Inflammatory macrophage (primary cell): ENCODE measurements around the gene NAB2.
A peak's percentile ranks its signal among the peaks of the same experiment; 100 is the strongest.

ENCODE experiments used
- DNase-seq, 2 donors: peaks; one replicate each; pipeline ENCODE4 v3.0.0-alpha.2; 2020 to 2022

NAB2 gene

DNA sequence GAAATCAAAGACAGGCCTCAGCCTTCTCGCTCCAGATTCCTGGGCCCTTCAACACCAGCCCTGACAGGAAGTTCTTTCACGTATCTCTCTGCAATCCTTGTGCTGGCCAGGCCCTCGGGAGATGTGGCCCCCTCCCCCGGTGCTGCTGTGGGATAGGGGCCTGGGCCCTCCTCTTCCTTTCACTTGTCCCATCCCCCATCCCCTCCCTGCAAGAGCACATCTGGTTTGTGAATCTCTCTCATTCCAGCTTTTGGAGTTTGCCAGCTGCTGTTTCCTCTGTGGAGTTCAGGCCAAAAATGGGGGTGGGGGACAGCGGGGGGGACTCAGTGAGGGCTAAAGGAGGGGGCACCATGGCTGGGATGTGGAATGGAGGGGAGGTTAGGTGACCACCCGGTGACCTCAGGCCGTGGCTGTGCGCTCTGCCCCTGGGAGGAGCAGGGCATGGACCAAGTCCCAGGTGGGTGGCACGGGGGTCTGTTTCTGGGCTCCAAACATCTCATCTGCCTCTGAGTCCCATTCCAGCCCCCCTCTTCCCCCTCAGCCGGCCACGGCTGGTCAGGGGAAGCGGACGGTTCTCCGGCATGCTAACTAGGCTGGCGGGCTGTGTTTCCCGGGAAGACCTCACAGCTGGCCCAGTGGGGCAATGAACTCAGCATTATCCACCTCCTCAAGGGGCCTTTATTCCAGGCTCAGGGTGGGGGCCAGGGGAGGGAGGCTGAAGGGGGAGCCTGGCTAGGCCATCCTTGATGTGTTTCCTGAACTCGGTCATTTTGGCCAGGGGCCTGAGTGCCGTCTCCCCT, 46.8 kb downstream of the NAB2 start:
- DNase-seq = no peak

DNA sequence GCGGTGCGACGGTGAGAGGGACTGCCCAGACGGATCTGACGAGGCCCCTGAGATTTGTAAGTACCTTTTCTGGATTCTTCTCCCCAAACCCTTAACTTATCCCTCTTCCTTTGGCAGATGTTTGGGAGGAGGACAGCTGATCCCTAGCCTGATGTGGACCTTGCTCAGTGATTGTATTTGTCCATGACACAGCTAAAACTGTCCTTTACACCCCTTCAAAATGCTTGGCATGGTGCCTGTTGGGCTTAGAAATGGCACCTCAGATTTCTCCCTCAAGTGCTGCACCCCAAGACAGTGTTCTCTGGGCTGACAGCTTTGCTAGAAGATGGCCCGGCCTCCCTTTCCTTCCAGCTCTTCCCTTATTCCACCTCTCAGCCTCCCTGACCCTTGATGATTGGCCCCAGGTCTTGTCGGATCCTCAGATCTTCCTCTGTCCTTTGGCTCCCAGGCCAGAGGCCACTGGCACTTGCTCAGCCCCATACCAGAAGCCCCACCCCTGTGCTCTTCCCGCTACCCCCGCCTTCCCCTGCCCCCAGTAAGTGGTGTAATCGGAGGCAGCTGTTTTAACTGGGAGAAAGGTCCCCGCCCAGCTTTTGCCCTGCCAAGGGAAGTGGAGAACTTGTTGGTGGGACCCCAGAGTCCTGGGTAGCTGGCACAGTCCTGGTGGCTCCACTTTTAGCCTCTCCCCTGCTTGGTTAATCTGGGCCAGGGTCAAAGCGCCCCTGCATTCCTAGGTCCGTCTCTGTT, 49.8 kb downstream of the NAB2 start:
- DNase-seq = peak; percentile 85 to 91

DNA sequence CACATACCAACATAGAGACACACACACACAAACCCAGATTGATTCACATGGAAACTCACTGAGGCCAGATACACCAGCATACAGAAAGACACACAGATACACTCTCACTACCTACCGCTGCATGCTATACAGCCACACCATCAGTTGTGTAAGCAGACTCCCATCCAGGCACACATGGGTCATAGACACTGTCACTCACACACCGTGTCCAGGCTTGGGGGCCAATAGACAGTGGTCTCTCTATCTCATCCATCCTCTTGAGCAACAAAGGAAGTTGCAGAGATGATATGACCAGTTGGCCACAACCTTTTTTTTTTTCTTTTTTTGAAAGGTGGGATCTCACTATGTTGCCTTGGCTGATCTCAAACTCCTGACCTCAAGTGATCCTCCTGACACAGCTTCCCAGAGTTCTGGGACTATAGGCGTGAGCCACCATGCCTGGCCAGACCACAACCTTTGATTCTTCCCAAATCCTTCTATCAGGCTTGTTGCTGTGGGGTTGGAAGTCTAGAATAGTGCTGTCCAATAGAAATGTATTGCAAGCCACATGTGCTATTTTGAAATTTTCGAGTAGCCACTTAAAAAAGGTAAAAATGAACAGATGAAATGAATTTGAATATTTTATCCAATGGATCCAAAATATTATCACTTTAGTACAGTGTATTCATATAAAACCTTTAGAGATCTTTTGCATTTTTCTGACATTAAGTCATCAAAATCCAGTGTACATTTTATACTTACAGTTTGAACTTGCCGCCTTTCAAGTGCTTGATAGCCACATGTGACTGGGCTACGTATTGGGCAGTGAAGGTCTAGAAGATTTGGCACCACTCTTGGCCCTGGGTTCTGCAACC, 51.1 kb downstream of the NAB2 start:
- DNase-seq = peak; percentile 62 to 66

DNA sequence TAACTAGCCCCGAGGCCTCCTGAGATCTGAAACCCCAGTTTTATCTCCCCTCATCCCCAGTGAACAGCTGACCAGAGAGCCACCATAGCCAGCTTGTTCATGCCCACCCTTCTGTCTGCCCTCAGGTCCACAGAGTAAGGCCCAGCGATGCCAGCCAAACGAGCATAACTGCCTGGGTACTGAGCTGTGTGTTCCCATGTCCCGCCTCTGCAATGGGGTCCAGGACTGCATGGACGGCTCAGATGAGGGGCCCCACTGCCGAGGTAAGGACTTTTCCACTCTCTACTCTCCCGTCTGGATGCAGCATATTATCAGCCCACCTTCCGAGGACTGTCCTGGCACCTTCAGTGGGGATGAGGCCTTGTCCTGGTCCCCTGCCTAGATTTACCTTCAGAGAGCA, 52.3 kb downstream of the NAB2 start:
- no peak for DNase-seq

DNA sequence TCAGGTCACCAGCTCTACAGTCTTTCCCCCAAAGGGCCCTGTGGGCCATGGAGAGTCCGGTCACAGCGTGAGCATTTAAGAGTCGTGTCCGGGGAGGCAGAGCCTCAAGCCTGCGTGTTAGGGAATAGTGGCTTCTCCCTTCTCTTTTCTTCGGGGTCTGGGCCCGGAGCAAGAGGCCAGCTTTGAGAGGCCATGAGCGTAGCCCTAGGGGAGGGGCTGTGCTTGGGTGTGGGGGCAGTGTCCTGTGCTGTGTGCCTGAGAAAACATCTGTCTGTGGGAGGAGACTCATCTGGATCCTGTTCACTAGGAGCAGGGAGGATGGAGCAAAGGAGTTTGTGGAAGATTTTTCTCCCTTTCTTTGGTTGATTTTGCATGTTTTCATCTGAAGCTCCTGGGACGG, 53.2 kb downstream of the NAB2 start:
- DNase-seq = no peak

DNA sequence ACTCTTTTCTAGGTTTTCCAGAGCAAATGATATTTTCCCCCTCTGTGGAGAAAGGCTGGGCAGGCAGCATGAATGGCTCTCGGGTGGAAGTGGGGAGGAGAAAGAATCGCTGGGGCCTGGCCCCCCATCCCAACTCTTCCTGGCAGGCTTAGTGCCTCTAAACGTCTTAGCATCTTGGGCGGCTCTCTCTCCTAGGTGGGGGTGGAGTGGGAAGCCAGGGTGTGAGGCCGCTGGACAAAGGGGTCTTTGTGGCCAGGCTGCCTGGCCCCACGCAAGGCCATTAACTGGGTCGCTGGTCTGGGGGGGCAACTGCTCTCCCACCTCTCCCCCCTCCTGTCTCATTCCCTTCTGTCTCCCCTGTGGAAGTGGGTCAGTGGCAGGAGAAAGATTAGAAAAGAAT, 53.8 kb downstream of the NAB2 start:
- no peak for DNase-seq

DNA sequence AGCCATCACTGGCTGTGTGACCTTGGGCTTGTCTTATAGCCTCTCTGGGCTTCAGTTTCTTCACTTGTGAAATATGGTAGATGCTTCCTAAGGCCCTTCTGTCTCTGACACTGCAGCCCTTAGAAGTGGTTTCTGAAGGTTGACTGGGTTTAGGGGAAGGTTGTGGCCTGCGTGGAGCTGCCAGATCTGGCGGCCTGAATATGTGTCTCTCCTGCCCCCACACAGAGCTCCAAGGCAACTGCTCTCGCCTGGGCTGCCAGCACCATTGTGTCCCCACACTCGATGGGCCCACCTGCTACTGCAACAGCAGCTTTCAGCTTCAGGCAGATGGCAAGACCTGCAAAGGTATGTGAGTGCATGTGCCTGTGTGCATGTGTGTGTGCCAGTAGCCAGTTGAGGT, 54.5 kb downstream of the NAB2 start:
- no peak for DNase-seq
